GM12892 (cell line): ENCODE measurements around the gene ZKSCAN2.

ENCODE experiments used
- POLR2A ChIP-seq: IDR thresholded peaks from 2 replicates; pipeline ENCODE4 v1.6.1; 2011; ENCODE audit warnings: low read depth, low read length, control low read depth
- POLR2AphosphoS5 ChIP-seq: IDR thresholded peaks from 2 replicates; pipeline ENCODE4 v1.6.1; 2011; ENCODE audit warnings: low read depth, low read length, control low read depth

DNA sequence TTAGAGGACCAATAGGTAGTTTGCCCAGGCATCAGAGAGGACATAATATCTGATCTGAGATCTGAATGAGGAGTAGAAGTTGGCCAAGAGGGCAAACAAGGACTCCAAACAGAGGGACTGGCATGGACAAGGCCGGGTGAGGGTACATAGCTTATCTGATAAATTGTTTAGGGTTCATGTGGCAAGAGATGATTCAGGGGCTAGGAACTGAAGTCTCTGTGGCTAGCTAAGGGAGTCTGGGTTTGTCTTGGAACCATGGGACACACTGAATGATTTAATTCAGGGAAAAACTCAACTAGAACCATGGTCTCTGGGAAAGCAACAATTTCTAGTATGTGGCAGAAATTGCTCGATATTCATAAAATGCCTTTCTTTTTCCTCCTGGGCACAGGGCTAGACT lies 45.0 kb downstream of the ZKSCAN2 start:
- TF ChIP-seq POLR2AphosphoS5 (no peak), POLR2A (no peak)
